Pancreas (tissue), 10 donors: ENCODE data around the gene MB21D2. TPM values are rescaled to one million over a fixed set of nuclear protein-coding genes. Genes with fewer than 3 reads are reported as not detected.

ENCODE experiments used
- ATAC-seq, 4 donors: fragments of 200-7000 bp; cut with Tn5 transposase; one replicate each; pipeline versions ENCODE4 v1.8.0 to v1.9.1; 2020; ENCODE audit warnings: mild to moderate bottlenecking in 4 of 4, moderate library complexity in 4 of 4
- DNase-seq, 6 donors: peaks; one replicate each; pipeline ENCODE4 v3.0.0-alpha.2; 2020
- FAIRE-seq: peaks from 2 replicates; lab custom pipeline; 2012; peaks lifted over from hg19 to GRCh38; lab: Jason Lieb, UNC
- H3K27ac ChIP-seq, 4 donors: fragments of 200-600 bp; sonication (generic); 1 replicate in 3 of 4; 2 replicates in 1 of 4; pipeline versions ENCODE4 v1.5.0 to v1.8.0; 2020
- H3K27me3 ChIP-seq, 4 donors: fragments of 200-600 bp; one replicate each; pipeline ENCODE4 v1.8.0; 2021
- H3K36me3 ChIP-seq, 3 donors: fragments of 200-600 bp; sonication (generic) in 1 of 3; one replicate each; pipeline versions ENCODE4 v1.5.0 to v1.8.0; 2020 to 2021
- H3K4me1 ChIP-seq, 3 donors: fragments of 200-600 bp; one replicate each; pipeline ENCODE4 v1.8.0; 2021
- H3K4me3 ChIP-seq, 4 donors: fragments of 200-600 bp; sonication (generic) in 2 of 4; one replicate each; pipeline versions ENCODE4 v1.5.0 to v1.8.0; 2020 to 2021
- H3K9me3 ChIP-seq, 4 donors: fragments of 200-600 bp; one replicate each; pipeline ENCODE4 v1.8.0; 2021
- CTCF ChIP-seq, 4 donors: fragments of 200-600 bp; sonication (generic) in 3 of 4; IDR thresholded peaks; one replicate each; pipeline versions ENCODE4 v1.5.0 to v1.8.0; 2021; ENCODE audit warnings: antibody characterized with exemption in 4 of 4
- WGBS, 2 donors: extraction: QIAGEN DNeasy Blood & Tissue Kit; methylation state at CpG; one replicate each; pipeline ENCODE4 v1.1.7; 2013; 5-methylcytosine and 5-hydroxymethylcytosine counted together
- intact Hi-C, 3 donors: fragments of 100-400 bp; cut with DNase I; formaldehyde crosslinking; loops; one replicate each; pipeline versions ENCODE4 v1.11.1 to v1.14.2; 2022
- polyA plus RNA-seq, 2 donors: library from polyadenylated mRNA; stranded (reverse); fragments of 200-250 nt; gene quantifications; one replicate each; pipeline ENCODE4 v1.2.3, GENCODE V29; 2013
- total RNA-seq, 6 donors: library from RNA; stranded (reverse); fragmentation: NEBNext Ultra II Directional in 4 of 6; extraction: Animal tissue kit (Norgen Biotek cat#: 25700) in 4 of 6; gene quantifications; one replicate each; pipeline versions ENCODE4 v1.2.1 to v1.2.4, GENCODE V29; 2021 to 2023
- donor health status: healthy with polysubstance abuse.
- donor health status: DM: no; HTN: no; CAD: no; lungs with moderate emphysema.
- donor health status: DM: no; HTN: no; CAD: no.
- donor health status: control.
- donor health status: control.
- donor health status: Bipolar disorder and iron deficiency.
- donor health status: DM: yes; HTN: yes; CAD: no.
- donor health status: DM: no; HTN: no; CAD: no.
- donor health status: DM: no; HTN: no; CAD: no.
- donor health status: DM: yes; HTN: yes; CAD: no.

MB21D2 gene
- total and polyA plus RNA-seq, 8 donors = 0.37 to 2.3 (median 0.94) TPM

- ATAC-seq (no peak), FAIRE-seq (no peak), DNase-seq (no peak)
- TF ChIP-seq CTCF (IDR thresholded peaks at IDR 0.05) = no peak
- Histone ChIP-seq H3K4me1 (peaks cover 0 to 3% (median 0%) of the 10 kb centered on the region in 3 donors), H3K36me3 (no peaks in the 10 kb centered on the region), H3K27me3 (no peaks in the 10 kb centered on the region), H3K9me3 (no peaks in the 10 kb centered on the region), H3K4me3 (no peak overlapping the region), H3K27ac (no peak overlapping the region)
- intact Hi-C loops = no loop called here
- 87 to 92% methylated on average over 4 of the region's 4 CpGs for WGBS, 2 donors
Measured at GRCh38 chr3:192845526-192845855, 72.2 kb downstream of the MB21D2 start.

- 85 to 90% methylated on average over 9 of the region's 9 CpGs for WGBS, 2 donors
- FAIRE-seq (no peak), ATAC-seq (no peak), DNase-seq (no peak)
- Histone ChIP-seq H3K27ac (no peak overlapping the region), H3K4me1 (peaks cover 0 to 3% (median 0%) of the 10 kb centered on the region in 3 donors), H3K27me3 (no peaks in the 10 kb centered on the region), H3K4me3 (no peak overlapping the region), H3K9me3 (no peaks in the 10 kb centered on the region), H3K36me3 (no peaks in the 10 kb centered on the region)
- no peak for TF ChIP-seq CTCF (IDR thresholded peaks at IDR 0.05)
- intact Hi-C loops = no loop called here
Measured at GRCh38 chr3:192844836-192845525, 72.7 kb downstream of the MB21D2 start.

- no peak for FAIRE-seq
- peaks cover 0 to 3% (median 0%) of the 10 kb centered on the region in 3 donors for H3K4me1 ChIP-seq
- intact Hi-C loops = no loop called here
- no peak overlapping the region for H3K27ac ChIP-seq
- H3K27me3 ChIP-seq = no peaks in the 10 kb centered on the region
- H3K4me3 ChIP-seq = no peak overlapping the region
- no peak for ATAC-seq
- no peak for DNase-seq
- H3K9me3 ChIP-seq = no peaks in the 10 kb centered on the region
- 85 to 87% methylated on average over 2 of the region's 2 CpGs for WGBS, 2 donors
- TF ChIP-seq CTCF (IDR thresholded peaks at IDR 0.05) = no peak
- no peaks in the 10 kb centered on the region for H3K36me3 ChIP-seq
Measured at GRCh38 chr3:192844486-192844765, 73.2 kb downstream of the MB21D2 start.

GRCh38 chr3:192843723-192844485 is 73.8 kb downstream of the MB21D2 start:
- H3K36me3 ChIP-seq = no peaks in the 10 kb centered on the region
- 73 to 81% methylated on average over 10 of the region's 10 CpGs for WGBS, 2 donors
- H3K27ac ChIP-seq = no peak overlapping the region
- DNase-seq = no peak
- no peak for FAIRE-seq
- intact Hi-C loops = no loop called here
- H3K9me3 ChIP-seq = no peaks in the 10 kb centered on the region
- no peak for TF ChIP-seq CTCF (IDR thresholded peaks at IDR 0.05)
- no peak for ATAC-seq
- H3K4me3 ChIP-seq = no peak overlapping the region
- no peaks in the 10 kb centered on the region for H3K27me3 ChIP-seq
- H3K4me1 ChIP-seq = peaks cover 0 to 3% (median 0%) of the 10 kb centered on the region in 3 donors

GRCh38 chr3:192843119-192843518 is 74.5 kb downstream of the MB21D2 start:
- peaks cover 0 to 3% (median 0%) of the 10 kb centered on the region in 3 donors for H3K4me1 ChIP-seq
- intact Hi-C loops = no loop called here
- no peaks in the 10 kb centered on the region for H3K36me3 ChIP-seq
- no peak overlapping the region for H3K27ac ChIP-seq
- no peak for TF ChIP-seq CTCF (IDR thresholded peaks at IDR 0.05)
- H3K9me3 ChIP-seq = no peaks in the 10 kb centered on the region
- no peaks in the 10 kb centered on the region for H3K27me3 ChIP-seq
- no peak overlapping the region for H3K4me3 ChIP-seq
- no peak for ATAC-seq
- FAIRE-seq = no peak
- DNase-seq = no peak
- 84 to 95% methylated on average over 2 of the region's 2 CpGs for WGBS, 2 donors
